Endothelial cell of umbilical vein (primary cell): ENCODE measurements around the gene INPP5E. TPM values are rescaled to one million over a fixed set of nuclear protein-coding genes. Genes with fewer than 3 reads are reported as not detected.

Source experiments
- BruUV-seq: library from RNA; stranded (reverse); fragments of 400-500 nt; replicated peaks from 2 replicates; lab custom pipeline; 2021; lab: Mats Ljungman, UMichigan
- CTCF ChIA-PET: fragments of 300-600, 350-600 bp; sonication (Branson Sonifier 250); formaldehyde crosslinking; loops from one replicate; lab custom pipeline; 2021; ENCODE audit warnings: antibody characterized with exemption, inconsistent platforms; lab: Charles Lee
- POLR2A ChIA-PET: fragments of 300-600, 350-600 bp; sonication (Branson Sonifier 250); formaldehyde crosslinking; loops from one replicate; lab custom pipeline; 2021; ENCODE audit warnings: antibody characterized with exemption, inconsistent platforms; lab: Charles Lee
- DNase-seq: peaks from one replicate; pipeline ENCODE4 v3.0.0-alpha.2; 2011; ENCODE audit warnings: low read depth, low spot score
- FAIRE-seq: peaks from 2 replicates; lab custom pipeline; 2011; peaks lifted over from hg19 to GRCh38; lab: Jason Lieb, UNC
- H2AFZ ChIP-seq: 2 replicates; pipeline ENCODE4 v1.6.0; 2012; ENCODE audit warnings: low read depth, low read length, control low read depth, inconsistent platforms
- H3K27ac ChIP-seq: 2 replicates; pipeline ENCODE4 v1.5.1; 2011; ENCODE audit warnings: low read depth, mild to moderate bottlenecking, control low read depth, low read length, moderate library complexity; ENCODE audit not compliant: insufficient read depth
- H3K27me3 ChIP-seq, 2 experiments: 2 replicates each; pipeline versions ENCODE4 v1.6.0 to v1.6.1; 2011; ENCODE audit warnings: low read length in 2 of 2, mixed read lengths in 1 of 2; ENCODE audit not compliant: control insufficient read depth in 2 of 2, insufficient read depth in 2 of 2
- H3K36me3 ChIP-seq, 2 experiments: 2 replicates in 1 of 2; 3 replicates in 1 of 2; pipeline ENCODE4 v1.5.1; 2011; ENCODE audit warnings: low read length in 2 of 2, mild to moderate bottlenecking in 1 of 2, moderate library complexity in 1 of 2; ENCODE audit not compliant: control insufficient read depth in 2 of 2, insufficient read depth in 2 of 2; ENCODE audit errors: extremely low read depth in 1 of 2
- H3K4me1 ChIP-seq: 3 replicates; pipeline ENCODE4 v1.5.1; 2011; ENCODE audit warnings: mild to moderate bottlenecking, low read length; ENCODE audit not compliant: control insufficient read depth, insufficient read depth; ENCODE audit errors: extremely low read depth
- H3K4me2 ChIP-seq: 2 replicates; pipeline ENCODE4 v1.6.1; 2011; ENCODE audit warnings: low read length, control low read depth, mixed read lengths; ENCODE audit not compliant: insufficient read depth
- H3K4me3 ChIP-seq, 3 experiments: fragments of 200-600 bp in 1 of 3; sonication (generic), shearing (Covaris generic) in 1 of 3; replicated peaks in 1 of 3; 2 replicates each; pipeline ENCODE4 v1.5.1; 2011 to 2016; ENCODE audit warnings: control low read depth in 3 of 3, low read length in 3 of 3, mild to moderate bottlenecking in 2 of 3, inconsistent platforms in 1 of 3, low read depth in 1 of 3, moderate library complexity in 1 of 3; ENCODE audit not compliant: insufficient read depth in 1 of 3
- H3K79me2 ChIP-seq: 2 replicates; pipeline ENCODE4 v1.6.0; 2012; ENCODE audit warnings: low read length, inconsistent platforms; ENCODE audit not compliant: control insufficient read depth, insufficient read depth
- H3K9ac ChIP-seq: replicated peaks from 2 replicates; pipeline ENCODE3; 2011; ENCODE audit warnings: low read length, control low read depth; ENCODE audit not compliant: insufficient read depth; ENCODE audit errors: extremely low read depth
- H3K9me1 ChIP-seq: replicated peaks from 3 replicates; pipeline ENCODE4 v1.6.0; 2011; ENCODE audit warnings: mild to moderate bottlenecking, low read length; ENCODE audit not compliant: control insufficient read depth, insufficient read depth; ENCODE audit errors: extremely low read depth
- H3K9me3 ChIP-seq: replicated peaks from 2 replicates; pipeline ENCODE4 v1.5.1; 2012; ENCODE audit warnings: low read length, inconsistent platforms; ENCODE audit not compliant: control insufficient read depth, insufficient read depth
- H4K20me1 ChIP-seq: replicated peaks from 2 replicates; pipeline ENCODE3; 2011; ENCODE audit warnings: mild to moderate bottlenecking, low read length; ENCODE audit not compliant: control insufficient read depth, insufficient read depth; ENCODE audit errors: extremely low read depth
- CTCF ChIP-seq, 2 donors: IDR thresholded peaks; 1 replicate in 1 of 2; 2 replicates in 1 of 2; pipeline ENCODE4 v1.5.1; 2011; ENCODE audit warnings: low read length in 2 of 2, mild to moderate bottlenecking in 2 of 2, moderate library complexity in 2 of 2, control low read depth in 1 of 2, inconsistent platforms in 1 of 2, low read depth in 1 of 2; ENCODE audit not compliant: insufficient read depth in 1 of 2; ENCODE audit errors: extremely low read depth in 1 of 2
- EZH2 ChIP-seq: IDR thresholded peaks from 2 replicates; pipeline ENCODE4 v1.6.1; 2012; ENCODE audit warnings: borderline replicate concordance, low read depth, mild to moderate bottlenecking, moderate library complexity, low read length, inconsistent platforms; ENCODE audit not compliant: severe bottlenecking
- FOS ChIP-seq: IDR thresholded peaks from 2 replicates; pipeline ENCODE4 v1.6.1; 2011; ENCODE audit warnings: mild to moderate bottlenecking, low read length, moderate library complexity, borderline replicate concordance; ENCODE audit not compliant: insufficient read depth
- GATA2 ChIP-seq: IDR thresholded peaks from 2 replicates; pipeline ENCODE4 v1.7.0; 2011; ENCODE audit warnings: low read depth, mild to moderate bottlenecking, moderate library complexity, mixed read lengths, low read length; ENCODE audit not compliant: insufficient read length, insufficient read depth
- JUN ChIP-seq: IDR thresholded peaks from 2 replicates; pipeline ENCODE4 v1.6.1; 2011; ENCODE audit warnings: borderline replicate concordance, low read depth; ENCODE audit not compliant: insufficient read length, insufficient read depth
- MAX ChIP-seq: IDR thresholded peaks from 2 replicates; pipeline ENCODE4 v1.6.1; 2011; ENCODE audit not compliant: insufficient read depth, insufficient read length
- MYC ChIP-seq: IDR thresholded peaks from one replicate; pipeline ENCODE4 v1.6.1; 2011; ENCODE audit warnings: mild to moderate bottlenecking, low read depth, low read length
- POLR2A ChIP-seq: IDR thresholded peaks from 2 replicates; pipeline ENCODE4 v1.6.1; 2012; ENCODE audit warnings: low read depth, mild to moderate bottlenecking, control low read depth, low read length
- POLR2AphosphoS5 ChIP-seq: IDR thresholded peaks from 2 replicates; pipeline ENCODE4 v1.6.1; 2012; ENCODE audit warnings: low read depth, mild to moderate bottlenecking, control low read depth, low read length, moderate library complexity; ENCODE audit not compliant: insufficient read depth
- dilution Hi-C: fragments of 300-500 bp; cut with MboI; formaldehyde crosslinking; loops from one replicate; pipeline ENCODE4 v1.15.0; 2019; ENCODE audit warnings: low sequenced_read_pairs; ENCODE audit not compliant: extremely low pct_ligation_motif_present
- intact Hi-C: fragments of 100-400 bp; cut with micrococcal nuclease; formaldehyde crosslinking; loops from one replicate; pipeline ENCODE4 v1.10.0; 2022
- polyA plus RNA-seq, 4 experiments: library from polyadenylated mRNA; depleted of rRNA in 3 of 4; stranded (reverse) in 3 of 4; unstranded in 1 of 4; fragments of >200 nt; gene quantifications; 2 replicates each; pipeline versions ENCODE4 v1.2.1 to v1.2.3, GENCODE V29; 2011 to 2012; ENCODE audit warnings: missing spikeins in 1 of 4
- total RNA-seq: library from RNA; stranded (reverse); gene quantifications from 2 replicates; pipeline ENCODE4 v1.2.3, GENCODE V29; 2021

The INPP5E gene
- total and polyA plus RNA-seq, 2 donors (not counting 3 experiments of a cell fraction or from before 2014, with no cell fraction given): 15.0 to 24.5 TPM

GRCh38 chr9:136441191-136441680, 1.6 kb upstream of the INPP5E start:
- FAIRE-seq: no peak
- H3K27ac ChIP-seq: no peak overlapping the region

GRCh38 chr9:136438548-136439480, 831 bp downstream of the INPP5E start:
- H3K27ac ChIP-seq: no peak overlapping the region
- H3K4me3 ChIP-seq: peak overlapping the region; percentile 33 to 76 (median 66)
- DNase-seq (peak; percentile 38), FAIRE-seq (peak; percentile 21)
- peaks cover 12% of the 10 kb centered on the region for H3K4me1 ChIP-seq
- H3K79me2 ChIP-seq: peaks cover 48% of the 10 kb centered on the region
- no TSS peak for BruUV-seq
- ChIA-PET POLR2A (no interaction called here), CTCF (interaction anchor here (1.4 kb wide), 1 partner anchor 126 kb away, joined by 5 read pairs; no protein-coding TSS in a partner anchor)
- TF ChIP-seq POLR2A: no peak
- TF ChIP-seq EZH2: no peak
- TF ChIP-seq MAX: no peak
- TF ChIP-seq GATA2: no peak
- no peak for TF ChIP-seq POLR2AphosphoS5
- no peak for TF ChIP-seq JUN
- no peak for TF ChIP-seq MYC
- TF ChIP-seq CTCF (IDR thresholded peaks at IDR 0.05; ENCODE audit: extremely low read depth in 1 of 2, insufficient read depth in 1 of 2, low read depth in 1 of 2, low read length in 2 of 2): no peak
- no peak for TF ChIP-seq FOS
- H3K4me2 ChIP-seq: peak overlapping the region; percentile 67
- H3K9ac ChIP-seq: peak overlapping the region; percentile 65
- H3K36me3 ChIP-seq: peaks cover 11 to 24% of the 10 kb centered on the region in 2 experiments
- H3K27me3 ChIP-seq: no peaks in the 10 kb centered on the region
- intact Hi-C loops: loop anchor here (2.0 kb wide), 2 partner anchors 28 to 44 kb away; partner anchors contain the start of genes ENTR1, PMPCA and SEC16A
- H3K9me3 ChIP-seq: no peaks in the 10 kb centered on the region
- no peaks in the 10 kb centered on the region for H4K20me1 ChIP-seq
- peak overlapping the region; percentile 47 for H2AFZ ChIP-seq
- dilution Hi-C loops: no loop called here
- no peaks in the 10 kb centered on the region for H3K9me1 ChIP-seq

More at GRCh38 chr9:136441191-136441680, 1.6 kb upstream of the INPP5E start:
- Histone ChIP-seq H3K9me3 (no peaks in the 10 kb centered on the region), H2AFZ (no peak overlapping the region), H3K9ac (no peak overlapping the region), H3K4me3 (no peak overlapping the region), H3K27me3 (no peaks in the 10 kb centered on the region), H4K20me1 (no peaks in the 10 kb centered on the region), H3K36me3 (peaks cover 9 to 41% of the 10 kb centered on the region in 2 experiments), H3K4me2 (no peak overlapping the region), H3K9me1 (no peaks in the 10 kb centered on the region), H3K4me1 (peaks cover 12% of the 10 kb centered on the region), H3K79me2 (peaks cover 32% of the 10 kb centered on the region)
- TF ChIP-seq EZH2 (no peak), MYC (no peak)
- intact Hi-C loops: no loop called here
- no TSS peak for BruUV-seq
- no peak for DNase-seq
- dilution Hi-C loops: no loop called here
- CTCF ChIA-PET: interaction anchor here (1.2 kb wide), 1 partner anchor 8 kb away, joined by 5 read pairs; no protein-coding TSS in a partner anchor
- POLR2A ChIA-PET: no interaction called here
